Peyer's patch (tissue), 4 donors: ENCODE measurements around the gene CNTN4. TPM values are rescaled to one million over a fixed set of nuclear protein-coding genes. Genes with fewer than 3 reads are reported as not detected.

Experiments
- DNase-seq, 3 donors: peaks; one replicate each; pipeline ENCODE4 v3.0.0-alpha.2; 2017 to 2019
- H3K27ac ChIP-seq, 4 donors: fragments of 200-600 bp; sonication (generic); one replicate each; pipeline ENCODE4 v1.5.1; 2016 to 2019
- H3K27me3 ChIP-seq, 2 donors: fragments of 200-600 bp; sonication (generic); one replicate each; pipeline ENCODE4 v1.5.1; 2019
- H3K36me3 ChIP-seq, 3 donors: fragments of 200-600 bp; sonication (generic); one replicate each; pipeline ENCODE4 v1.5.1; 2016 to 2019
- H3K4me1 ChIP-seq, 4 donors: fragments of 200-600 bp; sonication (generic); one replicate each; pipeline ENCODE4 v1.5.1; 2016 to 2019
- H3K4me3 ChIP-seq, 4 donors: fragments of 200-600 bp; sonication (generic); 1 replicate in 3 of 4; 2 replicates in 1 of 4; pipeline ENCODE4 v1.5.1; 2016 to 2019; ENCODE audit warnings: mild to moderate bottlenecking in 1 of 4
- H3K9me3 ChIP-seq, 4 donors: fragments of 200-600 bp; sonication (generic); one replicate each; pipeline ENCODE4 v1.5.1; 2016 to 2019; ENCODE audit warnings: mild to moderate bottlenecking in 1 of 4
- CTCF ChIP-seq, 6 experiments: fragments of 450-650 bp in 4 of 6; fragments of 200-600 bp in 2 of 6; sonication (generic) in 1 of 6; IDR thresholded peaks; one replicate each; pipeline ENCODE4 v1.5.1; 2017 to 2019; ENCODE audit warnings: antibody characterized with exemption in 6 of 6, mild to moderate bottlenecking in 3 of 6, moderate library complexity in 1 of 6
- POLR2A ChIP-seq, 2 donors: fragments of 450-650 bp; IDR thresholded peaks; one replicate each; pipeline ENCODE4 v1.5.1; 2017; ENCODE audit warnings: antibody characterized with exemption in 2 of 2, mild to moderate bottlenecking in 2 of 2, moderate library complexity in 2 of 2
- total RNA-seq, 4 donors: library from RNA; depleted of rRNA; stranded (reverse); fragments of >200 nt; gene quantifications; one replicate each; pipeline ENCODE4 v1.1.0, GENCODE V29; 2016

CNTN4 gene
- total RNA-seq, 4 donors from 2014 or later: 5.4 to 31.1 (median 19.9) TPM

DNA sequence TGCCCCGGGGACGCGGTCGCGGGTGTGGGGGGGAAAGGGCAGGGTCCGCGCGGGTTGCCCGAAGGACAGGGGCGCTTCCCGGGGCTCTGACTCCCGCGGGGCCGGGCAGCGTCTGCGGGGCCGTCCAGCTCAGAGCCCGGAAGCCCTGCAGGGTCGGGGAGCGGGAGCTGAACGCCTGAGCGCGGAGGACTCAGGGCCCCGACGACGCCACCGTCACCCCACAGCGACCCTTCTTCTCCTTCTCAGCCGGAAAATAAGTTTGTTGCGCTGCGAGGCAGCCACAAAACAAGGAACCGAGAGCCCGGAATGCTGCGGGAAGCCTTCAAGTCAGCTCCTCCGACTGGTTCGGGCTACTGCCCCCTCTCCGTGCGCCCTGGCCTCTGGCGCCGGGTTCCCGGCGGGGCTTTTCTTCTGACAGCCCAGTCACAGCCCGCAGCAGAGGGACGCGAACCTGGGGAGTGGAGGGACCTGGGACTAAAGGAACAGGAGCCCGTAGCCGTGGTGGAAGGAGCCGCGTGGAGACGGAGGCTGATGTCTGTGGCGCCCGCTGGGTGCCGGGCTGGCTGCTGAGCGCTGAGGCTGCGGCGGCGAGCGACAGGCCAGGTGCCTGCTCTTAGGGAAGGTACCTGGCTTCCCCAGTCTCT, 484 bp downstream of the CNTN4 start:
- H3K4me1 ChIP-seq: peaks cover 0 to 7% (median 0%) of the 10 kb centered on the region in 4 donors
- no peaks in the 10 kb centered on the region for H3K9me3 ChIP-seq
- H3K27me3 ChIP-seq: no peaks in the 10 kb centered on the region
- H3K27ac ChIP-seq: peak overlapping the region; percentile 62 to 86 (median 74)
- TF ChIP-seq POLR2A (IDR thresholded peaks at IDR 0.05): no peak
- TF ChIP-seq CTCF (IDR thresholded peaks at IDR 0.05): no peak
- DNase-seq: peak in 1 of 3 donors; percentile 70
- H3K4me3 ChIP-seq: peak overlapping the region; percentile 28 to 72 (median 55)
- no peaks in the 10 kb centered on the region for H3K36me3 ChIP-seq

GRCh38 chr3:2099779-2100191, 1.1 kb downstream of the CNTN4 start:
- Histone ChIP-seq H3K4me1 (peaks cover 0 to 7% (median 0%) of the 10 kb centered on the region in 4 donors), H3K9me3 (no peaks in the 10 kb centered on the region), H3K4me3 (peak overlapping the region; percentile 28 to 72 (median 55)), H3K27ac (no peak overlapping the region), H3K27me3 (no peaks in the 10 kb centered on the region), H3K36me3 (no peaks in the 10 kb centered on the region)
- DNase-seq: peak in 1 of 3 donors; percentile 54
- TF ChIP-seq CTCF (IDR thresholded peaks at IDR 0.05): no peak
- TF ChIP-seq POLR2A (IDR thresholded peaks at IDR 0.05): no peak

DNA sequence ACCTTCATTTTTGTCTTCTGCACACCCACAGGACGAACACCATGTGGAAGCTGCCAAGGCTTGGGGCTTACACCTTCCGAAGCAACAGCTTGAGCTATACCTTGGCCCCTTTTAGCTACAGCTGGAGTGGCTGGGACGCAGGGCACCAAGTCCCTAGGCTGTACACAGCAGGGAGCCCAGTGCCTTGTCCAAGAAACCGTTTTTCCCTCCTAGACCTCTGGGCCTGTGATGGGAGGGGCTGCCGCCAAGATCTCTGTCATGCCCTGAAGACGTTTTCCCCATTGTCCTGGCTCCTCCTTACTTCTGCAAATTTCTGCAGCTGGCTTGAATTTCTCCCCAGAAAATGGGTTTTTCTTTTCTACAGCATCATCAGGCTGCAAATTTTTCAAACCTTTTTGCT, 7.8 kb downstream of the CNTN4 start:
- no peak for TF ChIP-seq CTCF (IDR thresholded peaks at IDR 0.05)
- no peak for TF ChIP-seq POLR2A (IDR thresholded peaks at IDR 0.05)
- Histone ChIP-seq H3K27ac (no peak overlapping the region), H3K36me3 (no peaks in the 10 kb centered on the region), H3K4me1 (no peaks in the 10 kb centered on the region), H3K4me3 (no peak overlapping the region), H3K27me3 (no peaks in the 10 kb centered on the region), H3K9me3 (no peaks in the 10 kb centered on the region)
- no peak for DNase-seq

DNA sequence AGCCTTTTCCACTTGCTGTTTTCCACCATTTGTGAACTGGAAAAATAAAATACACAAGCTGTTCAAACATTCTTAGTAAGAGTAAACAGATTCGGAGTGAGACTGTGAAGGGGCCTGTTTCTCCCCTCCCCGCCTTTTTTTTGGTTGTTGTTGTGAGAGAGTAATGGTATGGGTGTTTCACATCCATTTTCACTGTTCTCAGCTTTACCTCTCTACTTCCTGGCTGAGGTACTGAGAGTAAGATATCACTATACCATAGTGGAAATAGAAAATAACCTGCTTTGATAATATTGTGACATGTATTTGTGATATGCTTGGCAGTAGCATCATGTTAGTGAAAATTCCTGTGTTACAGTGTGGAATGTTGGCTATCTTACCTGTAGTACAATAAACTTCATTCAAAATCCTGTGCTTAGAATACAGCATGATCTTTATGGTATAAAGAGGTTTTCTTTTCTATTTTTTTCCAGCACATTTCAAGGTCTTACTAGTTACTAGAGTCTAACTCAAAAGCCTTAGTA, 12.0 kb downstream of the CNTN4 start:
- Histone ChIP-seq H3K9me3 (no peaks in the 10 kb centered on the region), H3K27ac (no peak overlapping the region), H3K36me3 (no peaks in the 10 kb centered on the region), H3K4me3 (no peak overlapping the region), H3K27me3 (no peaks in the 10 kb centered on the region), H3K4me1 (no peaks in the 10 kb centered on the region)
- DNase-seq: no peak
- no peak for TF ChIP-seq CTCF (IDR thresholded peaks at IDR 0.05)
- TF ChIP-seq POLR2A (IDR thresholded peaks at IDR 0.05): no peak

DNA sequence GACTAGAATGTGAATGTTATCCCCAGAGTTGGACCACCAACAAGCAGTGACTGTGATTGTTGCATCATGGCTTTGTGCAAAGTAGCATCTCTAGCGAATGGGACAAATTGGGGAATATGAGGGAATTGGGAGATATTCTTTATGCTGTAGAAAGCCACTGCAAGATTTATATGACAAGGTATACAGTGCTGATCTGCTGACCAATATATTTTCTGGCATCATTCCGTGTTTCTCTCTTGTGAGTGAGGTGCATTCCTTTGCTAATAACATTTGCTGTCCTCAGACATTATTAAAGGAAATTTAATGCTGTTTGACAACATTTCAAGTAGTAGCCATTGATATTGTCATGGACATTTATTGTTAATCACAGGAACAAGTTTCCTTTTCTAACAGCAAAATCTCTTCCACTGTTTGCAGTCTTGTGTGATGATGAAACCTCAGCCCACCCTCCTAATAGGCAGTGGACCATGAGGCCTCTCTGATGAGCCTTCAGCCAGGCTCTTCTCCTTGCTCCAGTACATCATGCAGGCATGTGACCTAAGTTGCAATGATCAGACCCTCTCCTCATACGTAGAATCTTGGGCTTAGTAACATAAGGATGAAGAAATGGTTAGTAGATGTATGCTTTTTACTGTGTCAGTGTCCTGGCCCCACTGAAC, 16.1 kb downstream of the CNTN4 start:
- Histone ChIP-seq H3K36me3 (no peaks in the 10 kb centered on the region), H3K27ac (no peak overlapping the region), H3K4me3 (no peak overlapping the region), H3K4me1 (no peaks in the 10 kb centered on the region), H3K27me3 (no peaks in the 10 kb centered on the region), H3K9me3 (no peaks in the 10 kb centered on the region)
- TF ChIP-seq POLR2A (IDR thresholded peaks at IDR 0.05): no peak
- TF ChIP-seq CTCF (IDR thresholded peaks at IDR 0.05): no peak
- no peak for DNase-seq
